GM18517 (cell line): ENCODE measurements around the gene CFAP299.

ENCODE experiments used
- ATAC-seq: cut with Tn5 transposase; IDR thresholded peaks from one replicate; pipeline ENCODE4 v1.9.1; 2021; ENCODE audit warnings: mild to moderate bottlenecking, moderate library complexity; ENCODE audit not compliant: unreplicated experiment

CFAP299 gene

DNA sequence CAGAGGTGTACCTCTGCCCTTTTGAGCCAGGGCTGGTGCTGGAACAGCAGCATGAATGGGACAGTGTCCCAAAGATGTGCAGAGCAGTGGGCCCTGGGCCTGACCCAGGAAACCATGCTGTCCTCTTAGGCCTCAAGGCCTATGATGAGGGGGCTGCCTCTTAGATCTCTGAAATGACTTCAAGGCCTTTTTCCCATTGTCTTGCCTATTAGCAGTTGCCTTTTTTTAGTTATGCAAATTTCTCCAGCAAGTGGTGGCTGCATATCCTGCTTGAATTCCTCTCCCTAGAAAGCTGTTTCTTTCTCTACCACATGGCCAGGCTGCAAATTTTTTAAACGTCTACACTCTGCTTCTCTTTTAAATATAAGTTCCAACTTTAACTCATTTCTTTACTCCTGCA lies 160.3 kb downstream of the CFAP299 start:
- no peak for ATAC-seq

DNA sequence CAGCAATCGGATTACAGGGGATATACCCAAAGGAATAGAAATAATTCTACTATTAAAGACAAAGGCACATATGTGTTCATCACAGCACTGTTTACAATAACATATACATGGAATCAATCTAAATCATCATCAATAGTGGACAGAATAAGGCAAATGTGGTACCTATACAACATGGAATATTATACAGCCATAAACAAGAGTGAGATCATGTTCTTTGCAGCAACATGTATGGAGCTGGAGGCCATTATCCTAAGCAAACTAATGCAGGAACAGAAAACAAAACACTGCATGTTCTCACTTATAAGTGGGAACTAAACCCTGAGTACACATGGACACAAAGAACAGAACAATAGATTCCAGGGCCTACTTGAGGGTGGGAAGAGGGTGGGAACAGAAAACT lies 163.2 kb downstream of the CFAP299 start:
- no peak for ATAC-seq

DNA sequence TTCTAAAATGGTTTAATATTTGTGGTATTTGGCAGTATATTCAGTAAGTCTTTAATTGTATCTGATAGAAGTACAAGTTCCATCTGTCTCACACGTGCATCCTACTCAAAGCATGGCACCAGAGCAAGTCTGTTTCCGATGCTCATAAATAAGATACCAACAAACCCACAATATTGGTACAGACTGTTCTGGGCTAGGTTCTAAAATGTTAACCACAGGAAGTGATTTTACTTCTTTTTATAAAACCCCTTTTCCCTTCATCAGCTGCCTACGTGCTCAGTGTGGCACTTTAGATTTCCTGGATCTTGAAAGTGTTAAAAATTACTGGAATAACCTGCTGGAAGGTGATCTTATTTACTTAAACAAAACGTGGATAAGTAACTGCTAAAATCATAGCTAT lies 165.1 kb downstream of the CFAP299 start:
- ATAC-seq: no peak

DNA sequence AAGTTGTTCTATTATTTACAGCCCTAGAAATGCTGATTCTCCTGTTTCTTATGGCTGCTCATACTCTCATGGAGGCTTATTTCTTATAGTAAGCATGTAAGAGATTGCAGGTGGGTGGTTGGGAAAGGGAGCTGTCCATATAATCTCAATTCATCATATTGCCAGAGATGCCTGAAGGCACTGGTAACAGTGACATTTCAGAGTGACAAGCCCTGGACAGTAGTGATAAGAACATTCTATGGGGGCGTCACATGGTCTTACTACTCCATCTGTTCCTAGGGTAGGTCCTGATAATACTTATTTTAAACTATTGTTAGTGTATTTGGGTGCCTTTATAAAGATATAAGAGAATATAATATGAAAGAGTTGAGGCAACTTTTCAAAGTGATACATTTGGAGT lies 171.5 kb downstream of the CFAP299 start:
- ATAC-seq: no peak

DNA sequence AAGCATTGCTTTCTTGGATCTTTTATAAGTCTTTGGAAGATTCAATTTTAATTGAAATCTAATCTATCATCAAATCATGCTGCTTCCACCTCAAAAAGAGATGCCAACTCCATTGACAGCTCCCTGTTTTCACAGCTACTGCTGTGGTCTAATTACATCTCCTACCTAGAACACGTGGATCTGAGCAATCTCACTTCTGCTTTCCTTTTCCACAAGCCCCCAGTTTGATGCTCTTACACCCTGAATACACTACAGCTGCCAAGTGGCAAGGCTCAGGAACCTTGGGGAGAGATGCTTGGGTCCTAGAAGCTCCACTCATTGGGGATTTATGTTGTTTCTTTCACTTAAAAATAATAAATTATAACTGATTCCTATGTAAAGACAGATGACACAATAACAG lies 172.0 kb downstream of the CFAP299 start:
- peak; percentile 72 for ATAC-seq

DNA sequence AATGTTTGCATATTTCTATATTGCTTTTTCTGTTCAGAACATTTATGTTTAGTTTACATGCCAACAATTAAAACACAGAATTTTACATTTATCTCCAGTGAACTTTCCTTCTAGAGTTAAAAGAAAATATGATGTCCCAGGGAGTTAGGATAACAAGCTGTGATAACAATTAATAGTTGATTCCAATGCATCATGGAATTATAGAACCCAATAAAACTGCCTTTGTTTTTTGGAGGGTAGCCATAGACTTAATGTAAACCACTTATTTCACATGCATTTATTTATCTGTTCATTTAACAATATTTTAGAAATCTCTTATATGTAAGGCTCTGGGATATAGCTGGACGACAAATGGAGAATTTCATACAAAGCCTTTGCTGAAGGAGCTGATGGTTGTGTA lies 180.0 kb downstream of the CFAP299 start:
- no peak for ATAC-seq

DNA sequence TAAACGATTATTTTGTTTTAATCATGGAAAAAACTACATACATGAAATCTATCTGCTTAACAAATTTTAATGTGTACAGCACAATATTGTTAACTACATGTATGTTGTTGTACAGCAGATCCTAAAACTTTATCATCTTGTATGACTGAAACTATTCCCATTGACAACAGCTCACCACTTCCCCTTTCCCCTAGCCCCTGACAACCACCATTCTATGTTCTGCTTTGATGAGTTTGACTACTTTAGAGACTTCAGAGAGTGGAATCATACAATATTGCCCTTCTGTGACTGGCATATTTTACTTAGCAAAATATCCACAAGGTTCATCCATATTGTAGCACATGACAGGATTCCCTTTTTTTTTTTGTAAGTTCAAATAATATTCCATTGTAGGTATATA lies 185.9 kb downstream of the CFAP299 start:
- no peak for ATAC-seq

DNA sequence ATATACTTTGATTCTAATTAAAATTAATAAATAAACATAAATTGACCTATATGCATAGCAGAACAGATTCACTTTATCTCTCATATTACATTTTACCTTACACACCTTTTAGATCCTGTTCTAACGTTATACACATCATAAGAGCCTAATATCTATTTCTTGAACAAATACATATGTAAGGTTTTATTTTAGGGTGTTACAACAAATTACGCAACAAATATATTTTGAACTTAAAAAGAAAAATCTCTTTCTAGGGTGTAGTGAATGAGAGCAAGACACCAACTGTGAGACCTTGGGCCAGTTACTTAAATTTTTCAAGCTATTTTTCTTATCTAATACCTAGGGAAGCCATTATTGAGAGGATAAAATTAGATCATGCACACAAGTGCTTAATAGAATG lies 191.2 kb downstream of the CFAP299 start:
- no peak for ATAC-seq

DNA sequence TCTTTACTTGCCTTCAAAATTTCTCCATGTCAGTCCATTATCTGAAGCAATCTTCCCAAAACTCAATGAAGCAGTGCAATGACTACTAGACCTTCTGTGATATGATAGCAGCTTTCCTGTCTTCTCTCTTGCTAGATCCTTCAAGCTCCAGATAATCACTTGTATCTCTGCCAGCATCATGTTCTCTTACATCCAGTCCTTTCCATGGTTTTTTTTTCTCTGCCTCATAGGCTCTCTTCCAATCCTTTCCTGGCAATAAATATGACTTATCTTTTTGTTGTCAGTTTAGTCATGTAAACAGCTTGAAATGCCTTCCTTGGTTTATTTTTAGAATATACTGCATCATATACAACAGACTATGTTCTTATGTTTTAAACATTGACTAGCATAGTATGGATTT lies 193.5 kb downstream of the CFAP299 start:
- no peak for ATAC-seq

DNA sequence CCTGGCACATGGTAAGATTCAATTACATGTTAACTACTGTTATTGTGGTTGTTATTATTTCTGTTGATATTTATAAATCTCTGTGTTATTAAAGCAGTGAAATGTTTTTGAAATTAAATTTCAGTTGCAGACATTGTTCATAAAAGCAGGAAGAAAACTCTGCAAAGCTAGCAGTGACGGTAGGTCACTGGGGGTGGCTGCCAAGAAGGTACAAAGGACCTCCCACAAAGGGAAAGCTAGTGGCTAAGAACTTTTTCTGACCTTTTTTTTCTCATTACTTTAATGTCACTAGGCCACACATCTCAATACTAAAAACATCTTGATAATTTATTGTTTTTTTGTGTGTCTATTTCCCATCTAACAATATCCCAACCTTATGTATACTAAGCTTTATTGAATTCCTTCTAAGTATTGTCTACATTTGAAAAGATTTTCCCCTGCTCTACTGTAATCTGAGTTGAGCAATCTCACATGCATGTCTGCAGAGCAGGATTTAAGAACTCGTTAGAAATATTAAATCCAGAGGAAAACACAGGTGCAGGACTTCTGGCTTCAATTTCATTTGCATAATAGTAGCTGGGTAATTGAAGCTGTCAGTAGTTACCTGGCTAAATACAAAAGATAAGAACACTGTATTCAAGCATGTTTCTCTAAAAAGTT lies 197.3 kb downstream of the CFAP299 start:
- no peak for ATAC-seq

DNA sequence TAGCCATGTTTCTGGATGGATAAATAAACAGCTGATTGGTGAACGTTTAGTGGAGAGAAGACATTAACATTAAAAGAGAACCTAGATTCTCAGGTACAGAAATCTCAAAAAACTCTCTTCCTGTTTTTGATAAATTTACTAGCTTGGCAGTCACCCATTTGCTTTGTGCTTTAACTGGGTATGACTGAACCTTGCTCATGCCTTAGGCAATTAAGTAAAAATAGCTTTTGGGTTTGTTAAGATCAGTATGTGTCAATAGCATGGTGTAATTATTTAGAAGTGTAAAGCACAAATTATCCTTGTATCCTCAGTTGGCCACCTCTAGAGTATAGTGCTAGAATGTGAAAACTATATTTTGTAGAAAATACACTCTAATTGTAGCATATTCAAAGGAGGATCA lies 200.0 kb downstream of the CFAP299 start:
- ATAC-seq: no peak

DNA sequence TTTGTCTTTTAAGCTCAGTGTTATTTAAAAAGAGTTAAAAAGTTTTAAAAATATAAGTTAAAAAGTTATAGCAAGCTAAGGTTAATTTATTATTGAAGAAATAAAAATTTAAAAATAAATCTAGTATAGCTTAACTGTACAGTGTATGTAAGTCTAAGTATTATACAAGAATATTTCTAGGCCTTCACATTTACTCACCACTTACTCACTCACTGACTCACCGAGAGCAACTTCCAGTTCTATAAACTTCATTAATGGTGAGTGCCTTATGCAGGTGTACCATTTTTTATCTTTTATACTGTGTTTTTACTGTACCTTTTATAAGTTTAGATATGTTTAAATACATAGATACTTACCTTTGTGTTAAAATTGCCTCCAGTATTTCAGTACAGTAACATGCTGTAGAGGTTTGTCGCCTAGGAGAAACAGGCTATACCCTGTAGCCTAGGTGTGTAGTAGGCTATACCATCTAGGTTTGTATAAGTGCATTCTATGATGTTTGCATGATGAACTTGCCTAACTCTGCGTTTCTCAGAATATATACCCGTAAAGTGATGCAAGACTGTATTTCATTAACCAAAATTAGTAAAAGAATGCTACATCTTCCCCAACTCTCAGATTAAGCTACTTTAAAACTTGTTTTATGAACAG lies 202.9 kb downstream of the CFAP299 start:
- ATAC-seq: no peak

DNA sequence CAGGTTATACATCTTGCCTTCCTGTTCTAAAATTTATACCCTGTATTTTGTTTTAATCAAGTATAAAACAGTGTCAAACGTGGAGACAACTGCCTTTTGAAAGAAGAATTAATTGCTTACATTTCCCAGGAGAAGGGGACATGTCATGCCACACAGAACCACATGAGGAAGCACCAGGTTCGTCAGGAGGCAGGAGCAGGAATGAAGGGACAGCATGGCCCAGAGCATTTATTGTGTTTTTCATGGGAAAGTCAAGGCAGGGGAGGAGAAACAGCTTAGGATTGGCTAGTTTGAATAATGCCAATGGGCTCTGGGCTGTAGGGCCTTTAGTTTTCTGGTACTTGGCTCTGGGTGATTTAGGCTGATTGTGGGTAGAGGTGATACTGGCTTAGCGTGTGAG lies 203.7 kb downstream of the CFAP299 start:
- no peak for ATAC-seq

DNA sequence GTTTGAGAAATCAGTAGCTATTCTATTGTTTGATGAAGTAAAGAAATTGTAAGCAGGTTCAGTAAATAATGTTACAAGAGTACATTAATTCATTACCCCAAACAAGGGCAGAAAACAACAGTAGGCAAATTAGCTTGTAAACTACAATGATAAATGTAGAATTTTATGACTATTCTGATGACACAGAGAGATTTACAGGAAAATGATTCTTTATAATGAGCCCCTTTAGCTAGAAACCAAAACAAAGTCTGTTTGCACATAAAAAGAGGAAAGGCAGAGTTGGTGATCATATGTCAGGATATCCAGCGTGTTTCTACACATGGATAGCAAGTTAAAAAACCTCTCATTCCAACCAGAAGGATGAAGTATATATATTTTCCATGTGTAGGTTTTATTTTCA lies 204.8 kb downstream of the CFAP299 start:
- ATAC-seq: no peak

DNA sequence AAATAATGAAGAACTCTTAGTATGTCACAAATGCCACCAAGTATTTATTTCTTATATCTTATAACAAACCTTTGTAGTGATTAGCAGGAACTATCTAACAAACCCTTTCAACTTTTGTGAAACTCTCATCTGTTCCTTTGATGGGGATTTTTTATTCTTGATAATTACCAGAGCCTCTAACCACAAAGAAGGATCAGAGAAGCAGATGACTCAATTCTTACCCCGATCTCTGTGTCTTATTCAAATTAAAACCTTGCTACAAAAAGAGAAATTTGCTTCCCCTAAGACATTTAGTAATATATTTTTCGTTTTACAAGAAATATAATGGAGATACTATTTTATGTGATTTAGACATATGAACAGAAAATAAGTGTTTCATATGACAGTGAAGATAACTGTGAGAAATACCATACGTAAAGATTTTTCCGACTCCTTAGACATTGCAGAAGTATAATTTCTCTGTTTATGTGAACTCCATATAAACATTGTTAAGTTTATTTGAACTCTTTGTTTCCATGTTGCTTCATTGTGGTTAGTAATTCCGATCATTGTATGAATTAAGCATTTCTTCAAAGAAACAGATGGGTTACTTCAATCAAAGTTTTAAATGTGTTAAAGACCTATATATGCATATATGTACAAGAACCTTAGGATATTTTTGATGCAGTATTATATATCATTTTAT lies 205.4 kb downstream of the CFAP299 start:
- peak; percentile 91 for ATAC-seq

DNA sequence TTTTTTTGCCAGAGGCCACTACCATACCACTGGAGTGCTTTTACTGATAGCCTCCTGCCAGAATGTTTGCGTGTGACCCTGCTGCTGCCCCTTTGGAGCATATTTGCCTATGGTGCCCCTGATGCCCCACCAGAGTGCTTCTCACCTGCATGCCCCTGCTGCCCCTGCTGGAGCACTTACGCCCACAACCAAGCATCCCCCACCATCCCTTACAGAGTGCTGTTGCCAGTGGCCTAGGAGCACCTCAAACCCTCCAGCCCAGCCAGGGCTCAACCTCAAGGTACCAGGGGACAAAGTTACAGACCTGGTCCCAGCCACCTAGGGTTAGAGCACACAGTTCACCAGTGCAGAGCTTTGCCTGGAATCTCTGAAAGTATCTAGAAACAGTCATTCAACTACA lies 207.2 kb downstream of the CFAP299 start:
- no peak for ATAC-seq

DNA sequence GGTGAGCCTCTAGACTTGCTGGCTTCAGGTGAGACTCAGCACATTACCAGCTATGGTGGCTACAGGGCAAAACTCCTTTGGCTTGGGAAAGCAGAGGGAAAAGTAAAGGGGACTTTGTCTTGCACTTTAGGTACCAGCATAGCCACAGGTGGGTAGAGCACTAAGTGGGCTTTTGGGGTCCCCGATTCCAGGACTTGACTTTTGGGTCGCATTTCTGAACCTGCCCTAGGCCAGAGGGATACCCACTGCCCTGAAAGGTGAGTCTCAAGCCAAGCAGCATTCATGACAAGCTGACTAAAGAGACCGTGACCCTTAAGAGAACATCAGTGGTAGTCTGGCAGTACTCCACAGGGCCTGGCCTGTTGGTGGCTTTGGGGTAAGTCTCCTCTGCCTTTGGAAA lies 224.8 kb downstream of the CFAP299 start:
- no peak for ATAC-seq

DNA sequence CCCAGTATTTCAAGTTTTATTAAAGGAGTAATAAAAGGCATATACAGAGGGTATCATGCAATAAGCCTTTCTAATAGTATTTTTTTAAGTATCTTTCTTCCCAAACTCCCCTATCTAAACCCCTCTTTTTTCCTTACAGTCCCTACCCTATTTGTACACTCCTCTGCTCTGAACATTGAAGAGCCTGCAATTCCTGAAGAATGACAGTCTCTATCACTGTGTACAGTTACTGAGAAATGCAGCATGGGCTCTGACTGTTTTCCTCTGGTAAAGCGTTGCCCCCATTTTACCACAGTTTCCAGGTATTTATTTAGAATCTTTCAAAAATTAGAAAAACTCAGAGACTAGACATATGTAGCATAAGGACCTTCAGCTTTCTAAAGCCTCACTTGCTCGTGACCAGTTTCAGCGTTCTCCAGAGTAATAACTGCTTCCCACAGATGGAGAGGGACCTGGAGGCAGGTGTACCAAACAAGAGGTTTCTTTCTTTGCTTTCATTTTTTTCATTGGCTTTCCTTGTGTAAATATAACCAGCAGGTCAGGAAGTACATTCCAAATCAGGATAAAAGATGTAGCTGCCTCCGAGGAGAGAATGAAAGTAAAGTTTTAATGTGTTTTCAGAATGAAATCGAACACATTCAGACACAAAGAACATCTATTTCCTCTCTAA lies 230.8 kb downstream of the CFAP299 start:
- ATAC-seq: no peak

DNA sequence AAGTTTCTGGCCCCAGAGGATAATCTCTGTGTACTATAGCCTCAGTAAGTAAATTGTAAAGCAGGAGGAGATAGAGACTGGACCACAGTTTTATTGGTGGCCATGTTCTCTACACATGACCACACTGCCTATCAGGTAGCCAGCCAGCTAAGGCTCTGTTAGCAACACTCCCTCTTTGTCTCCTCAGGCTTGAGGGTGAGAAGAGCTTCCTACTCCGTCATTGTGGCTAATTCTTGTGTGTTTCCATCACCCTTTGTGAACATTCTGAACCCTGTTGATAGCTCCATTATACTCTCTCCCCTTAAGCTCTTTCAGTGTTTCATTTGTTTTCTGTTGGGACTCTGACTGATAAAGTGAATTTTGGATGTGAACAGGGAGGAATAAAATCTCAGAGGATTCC lies 233.4 kb downstream of the CFAP299 start:
- no peak for ATAC-seq

DNA sequence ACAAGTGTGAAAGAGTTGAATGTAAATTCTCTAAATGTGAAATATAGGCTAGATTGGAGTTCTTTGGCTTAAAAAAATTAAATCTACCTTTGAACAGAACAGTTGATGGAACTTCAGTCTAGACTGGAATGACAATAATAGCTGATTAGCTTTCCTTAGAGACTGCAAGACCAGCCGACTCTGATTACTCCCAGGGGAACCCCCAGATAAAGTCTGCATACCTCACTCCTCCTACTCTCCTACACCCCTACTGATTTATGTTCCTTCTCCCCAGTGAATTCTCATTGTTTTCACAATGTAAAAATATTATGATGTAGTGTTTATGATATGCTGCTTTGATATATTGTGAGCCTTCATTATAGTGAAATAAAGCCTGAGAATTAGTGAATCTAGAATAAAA lies 241.3 kb downstream of the CFAP299 start:
- ATAC-seq: no peak

DNA sequence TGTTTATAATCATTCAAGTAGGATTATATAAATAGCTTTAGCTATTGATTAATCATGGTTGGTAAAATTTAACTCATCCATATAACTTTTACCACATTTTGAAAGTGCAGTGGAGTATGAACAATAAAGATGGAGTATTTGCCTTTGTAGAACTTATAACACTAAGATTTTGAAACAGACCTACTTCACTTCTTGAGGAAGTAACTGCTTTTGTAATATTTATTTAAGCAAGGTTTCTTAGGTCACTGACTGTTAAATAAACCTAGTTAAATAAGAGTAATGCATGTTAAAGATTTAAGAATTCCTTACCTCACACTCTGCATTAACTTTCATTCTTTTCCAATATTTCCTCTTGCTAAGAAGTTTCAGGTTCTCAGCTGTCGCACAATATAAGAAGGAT lies 242.5 kb downstream of the CFAP299 start:
- ATAC-seq: no peak

DNA sequence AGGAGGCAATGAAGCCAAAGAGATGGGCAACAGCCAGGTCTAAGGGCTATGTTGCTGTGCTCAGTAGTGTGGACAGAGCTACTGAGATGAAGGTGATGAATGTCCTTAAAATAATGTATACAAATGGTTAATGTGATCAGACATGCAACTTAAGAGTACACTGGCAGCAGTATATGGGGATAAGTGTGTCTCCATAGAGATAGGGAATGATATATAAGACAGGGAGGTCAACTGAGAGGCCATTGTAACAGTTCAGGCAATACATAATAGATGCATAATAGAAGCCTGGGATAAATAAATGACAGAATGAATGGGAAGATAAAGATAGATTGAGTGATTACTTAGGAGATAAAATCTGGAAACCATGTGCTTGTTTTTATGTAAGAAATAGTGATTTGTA lies 250.0 kb downstream of the CFAP299 start:
- ATAC-seq: no peak
